HepG2 (cell line): ENCODE measurements around the gene MARCHF9. TPM values are rescaled to one million over a fixed set of nuclear protein-coding genes. Genes with fewer than 3 reads are reported as not detected.
A peak's percentile ranks its signal among the peaks of the same experiment; 100 is the strongest.

Source experiments
- KDM2A ChIP-seq: sonication (generic); formaldehyde crosslinking; IDR thresholded peaks from 2 replicates; pipeline ENCODE4 v1.4.0; 2020; ENCODE audit warnings: low read depth, missing genetic modification reagents, borderline replicate concordance
- KIAA2018 ChIP-seq: sonication (generic); formaldehyde crosslinking; IDR thresholded peaks from 2 replicates; pipeline ENCODE4 v1.5.0; 2020; ENCODE audit warnings: mild to moderate bottlenecking, missing genetic modification reagents, borderline replicate concordance
- MAX ChIP-seq: IDR thresholded peaks from 2 replicates; pipeline ENCODE4 v1.6.1; 2012; ENCODE audit warnings: inconsistent platforms
- MAZ ChIP-seq, 2 experiments: sonication (generic) in 1 of 2; formaldehyde crosslinking in 1 of 2; IDR thresholded peaks; 2 replicates each; pipeline versions ENCODE4 v1.5.0 to v1.6.1; 2012 to 2020; ENCODE audit warnings: low read depth in 2 of 2, mild to moderate bottlenecking in 2 of 2, borderline replicate concordance in 1 of 2, improper control_type of control experiment in 1 of 2, low read length in 1 of 2, missing genetic modification reagents in 1 of 2, moderate library complexity in 1 of 2
- MYPOP ChIP-seq: sonication (generic); formaldehyde crosslinking; IDR thresholded peaks from 2 replicates; pipeline ENCODE4 v1.8.1; 2023; ENCODE audit warnings: mild to moderate bottlenecking, moderate library complexity, missing genetic modification reagents
- SP140L ChIP-seq: sonication (generic); formaldehyde crosslinking; IDR thresholded peaks from 2 replicates; pipeline ENCODE4 v1.4.0; 2020; ENCODE audit warnings: missing genetic modification reagents, borderline replicate concordance
- ZBTB4 ChIP-seq: sonication (generic); formaldehyde crosslinking; IDR thresholded peaks from 2 replicates; pipeline ENCODE4 v1.4.0; 2020; ENCODE audit warnings: missing genetic modification reagents, mild to moderate bottlenecking, borderline replicate concordance
- ZNF430 ChIP-seq: sonication (generic); formaldehyde crosslinking; IDR thresholded peaks from 2 replicates; pipeline ENCODE4 v1.9.0; 2021; ENCODE audit warnings: mild to moderate bottlenecking, missing genetic modification reagents
- ZNF782 ChIP-seq: sonication (generic); formaldehyde crosslinking; IDR thresholded peaks from 2 replicates; pipeline ENCODE4 v1.4.0; 2020; ENCODE audit warnings: missing genetic modification reagents, mild to moderate bottlenecking, borderline replicate concordance
- ZNF800 ChIP-seq: sonication (generic); formaldehyde crosslinking; IDR thresholded peaks from 2 replicates; pipeline ENCODE4 v1.4.0; 2020; ENCODE audit warnings: missing genetic modification reagents
- polyA plus RNA-seq, 8 experiments: library from polyadenylated mRNA; depleted of rRNA in 3 of 8; stranded (reverse) in 7 of 8; unstranded in 1 of 8; fragments of >200 nt; fragmentation: Illumina TruSeq in 4 of 8; extraction: Trizol in 4 of 8; gene quantifications; 2 replicates each; pipeline versions ENCODE4 v1.2.1 to v1.2.3, GENCODE V29; 2011 to 2016; ENCODE audit warnings: low read depth in 4 of 8, missing spikeins in 1 of 8, mixed read lengths in 1 of 8; ENCODE audit not compliant: insufficient read depth in 1 of 8
- total RNA-seq, 5 experiments: library from RNA; depleted of rRNA; stranded (reverse); fragments of >200 nt; fragmentation: Illumina TruSeq; extraction: Trizol; gene quantifications; 2 replicates each; pipeline ENCODE4 v1.2.3, GENCODE V29; 2016; ENCODE audit warnings: low read depth in 1 of 5

The MARCHF9 gene
- total and polyA plus RNA-seq, 2 of the 13 experiments (the other 11 are each of a cell fraction or from before 2014, with no cell fraction given), result 5.7 to 9.6 TPM

- TF ChIP-seq SP140L, result no peak
- no peak for TF ChIP-seq MAZ (IDR thresholded peaks at IDR 0.05; ENCODE audit: borderline replicate concordance, low read depth, low read length)
- peak; percentile 63; the same call in 1 of the 2 replicates for TF ChIP-seq MAZ (CRISPR knock-in tag; IDR thresholded peaks at IDR 0.05; ENCODE audit: low read depth)
- peak; percentile 53; the same call in 1 of the 2 replicates for TF ChIP-seq MAX
- 0 out of 2 replicates have a peak, but pooled peaks have one; percentile 20 for TF ChIP-seq ZNF430 (CRISPR knock-in tag)
- 0 out of 2 replicates have a peak, but pooled peaks have one; percentile 8 for TF ChIP-seq ZNF800 (CRISPR knock-in tag)
- TF ChIP-seq ZBTB4 (CRISPR knock-in tag), result peak; percentile 88; the same call in 1 of the 2 replicates
- TF ChIP-seq KDM2A (CRISPR knock-in tag), result peak; percentile 66; the same call in 1 of the 2 replicates
- no peak for TF ChIP-seq KIAA2018 (CRISPR knock-in tag)
- TF ChIP-seq MYPOP (CRISPR knock-in tag), result 0 out of 2 replicates have a peak, but pooled peaks have one; percentile 34
- TF ChIP-seq ZNF782, result no peak
These were observed 1.8 kb downstream of the MARCHF9 start (continued) for GRCh38 chr12:57756406-57757341.
